H9 (cell line): Measurements from ENCODE around the gene TRAPPC2L. TPM values are rescaled to one million over a fixed set of nuclear protein-coding genes. Genes with fewer than 3 reads are reported as not detected.

Experiments used
- DNase-seq: peaks from one replicate; pipeline ENCODE4 v3.0.0-alpha.2; 2017
- H2AFZ ChIP-seq: one replicate; pipeline ENCODE4 v1.6.1; 2013; ENCODE audit warnings: mild to moderate bottlenecking, low read length, control low read depth, moderate library complexity
- H2AK5ac ChIP-seq: 2 replicates; pipeline ENCODE4 v1.6.1; 2013; ENCODE audit warnings: low read length, control low read depth, mixed read lengths; ENCODE audit not compliant: insufficient read length
- H2BK120ac ChIP-seq: one replicate; pipeline ENCODE4 v1.6.1; 2013; ENCODE audit warnings: low read depth, mild to moderate bottlenecking, low read length, control low read depth, inconsistent platforms; ENCODE audit not compliant: poor library complexity, severe bottlenecking
- H2BK12ac ChIP-seq: 2 replicates; pipeline ENCODE4 v1.6.1; 2013; ENCODE audit warnings: low read length, control low read depth, mixed read lengths, low read depth; ENCODE audit not compliant: insufficient read length
- H2BK15ac ChIP-seq: 2 replicates; pipeline ENCODE4 v1.6.1; 2013; ENCODE audit warnings: low read depth, low read length, control low read depth
- H2BK20ac ChIP-seq: one replicate; pipeline ENCODE4 v1.6.1; 2013; ENCODE audit warnings: low read depth, mild to moderate bottlenecking, low read length, control low read depth, inconsistent platforms; ENCODE audit not compliant: poor library complexity, severe bottlenecking
- H2BK5ac ChIP-seq: 2 replicates; pipeline ENCODE4 v1.6.1; 2013; ENCODE audit warnings: low read length, control low read depth, mixed read lengths; ENCODE audit not compliant: insufficient read length
- H3K14ac ChIP-seq: 2 replicates; pipeline ENCODE4 v1.6.1; 2013; ENCODE audit warnings: low read length, control low read depth; ENCODE audit not compliant: insufficient read depth
- H3K18ac ChIP-seq: 2 replicates; pipeline ENCODE4 v1.6.1; 2013; ENCODE audit warnings: low read depth, mild to moderate bottlenecking, mixed read lengths, low read length, control low read depth; ENCODE audit not compliant: insufficient read length
- H3K23ac ChIP-seq: 2 replicates; pipeline ENCODE4 v1.6.1; 2013; ENCODE audit warnings: low read length, control low read depth, mixed read lengths, low read depth; ENCODE audit not compliant: insufficient read length
- H3K23me2 ChIP-seq: 2 replicates; pipeline ENCODE4 v1.6.1; 2013; ENCODE audit warnings: low read depth, mild to moderate bottlenecking, mixed read lengths, low read length, control low read depth; ENCODE audit not compliant: insufficient read length, poor library complexity, severe bottlenecking
- H3K27ac ChIP-seq: 2 replicates; pipeline ENCODE4 v1.5.1; 2013; ENCODE audit warnings: low read length, control low read depth, mixed read lengths, low read depth; ENCODE audit not compliant: insufficient read length
- H3K27me3 ChIP-seq: 2 replicates; pipeline ENCODE4 v1.6.1; 2013; ENCODE audit warnings: low read length, control low read depth, inconsistent platforms; ENCODE audit not compliant: insufficient read depth
- H3K4ac ChIP-seq: 2 replicates; pipeline ENCODE4 v1.6.1; 2013; ENCODE audit warnings: low read depth, mild to moderate bottlenecking, control low read depth, inconsistent platforms, low read length, moderate library complexity
- H3K4me1 ChIP-seq: 2 replicates; pipeline ENCODE4 v1.6.1; 2013; ENCODE audit warnings: low read length, control low read depth, inconsistent platforms; ENCODE audit not compliant: insufficient read depth
- H3K4me2 ChIP-seq: 2 replicates; pipeline ENCODE4 v1.6.1; 2013; ENCODE audit warnings: low read length, control low read depth, mixed read lengths; ENCODE audit not compliant: insufficient read length, insufficient read depth
- H3K56ac ChIP-seq: 2 replicates; pipeline ENCODE4 v1.6.1; 2013; ENCODE audit warnings: low read depth, mild to moderate bottlenecking, mixed read lengths, low read length, control low read depth; ENCODE audit not compliant: insufficient read length
- H3K79me1 ChIP-seq: 2 replicates; pipeline ENCODE4 v1.6.1; 2013; ENCODE audit warnings: low read depth, mild to moderate bottlenecking, moderate library complexity, low read length, control low read depth, inconsistent platforms; ENCODE audit not compliant: insufficient read depth, poor library complexity, severe bottlenecking
- H3K79me2 ChIP-seq: 2 replicates; pipeline ENCODE4 v1.6.1; 2013; ENCODE audit warnings: low read length, control low read depth, inconsistent platforms; ENCODE audit not compliant: insufficient read depth
- H3K9ac ChIP-seq: 2 replicates; pipeline ENCODE4 v1.6.1; 2013; ENCODE audit warnings: low read length, control low read depth, mixed read lengths; ENCODE audit not compliant: insufficient read length; ENCODE audit errors: extremely low read depth
- H3K9me3 ChIP-seq: one replicate; pipeline ENCODE4 v1.6.1; 2013; ENCODE audit warnings: low read depth, low read length, inconsistent platforms; ENCODE audit not compliant: control insufficient read depth
- H3T11ph ChIP-seq: one replicate; pipeline ENCODE4 v1.6.1; 2013; ENCODE audit warnings: mild to moderate bottlenecking, low read length, control low read depth, inconsistent platforms
- H4K20me1 ChIP-seq: one replicate; pipeline ENCODE4 v1.6.1; 2013; ENCODE audit not compliant: control insufficient read depth, insufficient read length, insufficient read depth
- H4K5ac ChIP-seq: 2 replicates; pipeline ENCODE4 v1.6.1; 2013; ENCODE audit warnings: low read depth, mild to moderate bottlenecking, mixed read lengths, low read length, control low read depth; ENCODE audit not compliant: insufficient read length
- H4K8ac ChIP-seq: replicated peaks from 2 replicates; pipeline ENCODE4 v1.6.1; 2013; ENCODE audit warnings: low read length, control low read depth, mixed read lengths, low read depth; ENCODE audit not compliant: insufficient read length
- H4K91ac ChIP-seq: 2 replicates; pipeline ENCODE4 v1.6.1; 2013; ENCODE audit warnings: low read depth, mild to moderate bottlenecking, moderate library complexity, mixed read lengths, low read length, control low read depth; ENCODE audit not compliant: insufficient read length
- H3K27ac Mint-ChIP-seq, 3 experiments: 2 replicates in 2 of 3; 3 replicates in 1 of 3; pipeline ENCODE4 v1.8.0; 2020 to 2021; ENCODE audit warnings: mixed read lengths in 3 of 3, mild to moderate bottlenecking in 1 of 3, moderate library complexity in 1 of 3
- H3K27me3 Mint-ChIP-seq: 2 replicates; pipeline ENCODE4 v1.8.0; 2021; ENCODE audit warnings: low read depth, mild to moderate bottlenecking, moderate library complexity, mixed read lengths
- H3K36me3 Mint-ChIP-seq, 3 experiments: 2 replicates in 2 of 3; 3 replicates in 1 of 3; pipeline ENCODE4 v1.8.0; 2020 to 2021; ENCODE audit warnings: low read depth in 3 of 3, mixed read lengths in 3 of 3; ENCODE audit not compliant: insufficient read depth in 1 of 3
- H3K4me1 Mint-ChIP-seq, 2 experiments: 2 replicates each; pipeline ENCODE4 v1.8.0; 2020; ENCODE audit warnings: mixed read lengths in 2 of 2
- H3K4me3 Mint-ChIP-seq, 2 experiments: 2 replicates in 1 of 2; 3 replicates in 1 of 2; pipeline ENCODE4 v1.8.0; 2020 to 2021; ENCODE audit warnings: mild to moderate bottlenecking in 2 of 2, mixed read lengths in 2 of 2, moderate library complexity in 1 of 2
- H3K9me3 Mint-ChIP-seq, 2 experiments: 2 replicates in 1 of 2; 3 replicates in 1 of 2; pipeline ENCODE4 v1.8.0; 2020; ENCODE audit warnings: mild to moderate bottlenecking in 2 of 2, mixed read lengths in 2 of 2, moderate library complexity in 1 of 2
- WGBS: extraction: QIAGEN DNeasy Blood & Tissue Kit; methylation state at CpG from one replicate; pipeline ENCODE4 v1.1.7; 2013; ENCODE audit warnings: missing lambda C conversion rate, low lambda C conversion rate, mixed read lengths; ENCODE audit not compliant: insufficient read length; ENCODE audit errors: extremely low coverage; 5-methylcytosine and 5-hydroxymethylcytosine counted together
- total RNA-seq: library from RNA; stranded (reverse); gene quantifications from 2 replicates; pipeline ENCODE4 v1.2.1, GENCODE V29; 2021
- TF ChIP-seq, protein P1 (sequence below): fragments of 200-600 bp; sonication (generic); conservative IDR thresholded peaks from 3 replicates; pipeline ENCODE4 v1.8.0; 2021; ENCODE audit warnings: antibody characterized with exemption, mild to moderate bottlenecking

The TRAPPC2L gene
- total RNA-seq, 1 experiment from 2014 or later, result 90.3 TPM

DNA sequence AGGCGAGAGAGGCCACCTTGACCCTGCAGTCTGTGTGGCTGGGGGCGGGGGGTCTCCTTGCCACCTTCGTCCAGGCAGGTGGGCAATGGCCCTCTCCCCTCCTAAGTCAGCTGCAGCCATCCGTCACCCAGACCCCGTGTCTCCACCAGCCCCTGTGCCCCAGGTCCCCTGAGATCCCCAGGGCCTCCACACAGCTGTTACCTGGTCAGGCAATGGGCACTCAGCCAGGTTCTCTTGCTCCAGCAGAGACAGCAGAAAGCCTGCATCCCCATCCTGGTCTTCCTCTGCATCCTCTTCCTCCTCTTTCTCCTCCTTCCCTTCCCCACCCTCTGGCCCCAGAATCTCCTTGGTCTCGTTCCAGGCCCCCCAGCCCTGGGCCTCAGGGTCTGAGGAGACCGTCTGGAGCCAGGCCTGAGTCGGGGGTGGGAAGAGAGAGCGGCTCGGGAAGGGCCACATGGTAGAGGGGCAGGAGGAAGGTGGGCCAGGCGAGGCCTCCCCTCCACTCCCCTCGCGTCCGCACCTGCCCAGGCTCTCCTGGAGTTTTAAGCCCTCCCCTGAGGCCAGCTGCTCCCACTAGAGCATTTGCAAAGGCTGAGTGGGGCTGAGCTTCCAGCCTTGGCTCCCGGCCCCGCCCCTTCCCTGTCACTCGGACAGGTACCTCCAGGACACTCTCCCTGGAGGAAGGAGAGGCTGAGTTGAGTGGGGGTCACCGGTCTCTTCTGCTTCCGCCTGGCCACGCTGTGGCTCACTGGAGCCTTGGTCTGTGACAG, 9.4 kb downstream of the TRAPPC2L start, which contains the start of gene PABPN1L:
TSS of gene PABPN1L (minus strand) at position 510 of the 770 bp plus-strand sequence. CDS start at position 456, 54 bp downstream.
- Mint-ChIP-seq H3K36me3 (peaks cover 0 to 2% (median under 1%) of the 10 kb centered on the region in 3 experiments; a peak in 2 of 7 replicates), H3K27ac (peak within 1 kb of the TSS in 1 of 3 experiments; percentile 73; a peak in 2 of 7 replicates), H3K27me3 (peaks cover 5% of the 10 kb centered on the region), H3K4me1 (no peaks in the 10 kb centered on the region), H3K9me3 (no peaks in the 10 kb centered on the region; a peak in 1 of 5 replicates), H3K4me3 (no peak within 1 kb of the TSS)
- Histone ChIP-seq H2BK12ac (no peak within 1 kb of the TSS), H3K9ac (no peak within 1 kb of the TSS), H2AK5ac (no peak within 1 kb of the TSS), H3T11ph (no peak within 1 kb of the TSS), H3K14ac (no peak within 1 kb of the TSS), H3K4ac (no peak within 1 kb of the TSS), H3K79me2 (no peaks in the 10 kb centered on the region), H3K18ac (no peak within 1 kb of the TSS), H2BK20ac (no peak within 1 kb of the TSS), H3K56ac (no peak within 1 kb of the TSS), H3K27ac (no peak within 1 kb of the TSS), H3K23me2 (no peaks in the 10 kb centered on the region), H2AFZ (no peak within 1 kb of the TSS), H2BK15ac (no peak within 1 kb of the TSS), H2BK5ac (no peak within 1 kb of the TSS), H3K9me3 (no peaks in the 10 kb centered on the region), H2BK120ac (no peak within 1 kb of the TSS), H3K4me1 (no peaks in the 10 kb centered on the region), H4K5ac (no peak within 1 kb of the TSS), H3K27me3 (no peaks in the 10 kb centered on the region), H3K79me1 (no peaks in the 10 kb centered on the region), H3K4me2 (no peak within 1 kb of the TSS), H4K8ac (no peak within 1 kb of the TSS), H3K23ac (no peak within 1 kb of the TSS), H4K91ac (no peak within 1 kb of the TSS), H4K20me1 (no peaks in the 10 kb centered on the region)
- TF ChIP-seq, protein P1, sequence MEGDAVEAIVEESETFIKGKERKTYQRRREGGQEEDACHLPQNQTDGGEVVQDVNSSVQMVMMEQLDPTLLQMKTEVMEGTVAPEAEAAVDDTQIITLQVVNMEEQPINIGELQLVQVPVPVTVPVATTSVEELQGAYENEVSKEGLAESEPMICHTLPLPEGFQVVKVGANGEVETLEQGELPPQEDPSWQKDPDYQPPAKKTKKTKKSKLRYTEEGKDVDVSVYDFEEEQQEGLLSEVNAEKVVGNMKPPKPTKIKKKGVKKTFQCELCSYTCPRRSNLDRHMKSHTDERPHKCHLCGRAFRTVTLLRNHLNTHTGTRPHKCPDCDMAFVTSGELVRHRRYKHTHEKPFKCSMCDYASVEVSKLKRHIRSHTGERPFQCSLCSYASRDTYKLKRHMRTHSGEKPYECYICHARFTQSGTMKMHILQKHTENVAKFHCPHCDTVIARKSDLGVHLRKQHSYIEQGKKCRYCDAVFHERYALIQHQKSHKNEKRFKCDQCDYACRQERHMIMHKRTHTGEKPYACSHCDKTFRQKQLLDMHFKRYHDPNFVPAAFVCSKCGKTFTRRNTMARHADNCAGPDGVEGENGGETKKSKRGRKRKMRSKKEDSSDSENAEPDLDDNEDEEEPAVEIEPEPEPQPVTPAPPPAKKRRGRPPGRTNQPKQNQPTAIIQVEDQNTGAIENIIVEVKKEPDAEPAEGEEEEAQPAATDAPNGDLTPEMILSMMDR, result no peak
- DNase-seq, result no peak
- no CpG with 5 or more reads among the region's 20 CpGs for WGBS
